ENCODE measurements around the gene MED25.

DNA sequence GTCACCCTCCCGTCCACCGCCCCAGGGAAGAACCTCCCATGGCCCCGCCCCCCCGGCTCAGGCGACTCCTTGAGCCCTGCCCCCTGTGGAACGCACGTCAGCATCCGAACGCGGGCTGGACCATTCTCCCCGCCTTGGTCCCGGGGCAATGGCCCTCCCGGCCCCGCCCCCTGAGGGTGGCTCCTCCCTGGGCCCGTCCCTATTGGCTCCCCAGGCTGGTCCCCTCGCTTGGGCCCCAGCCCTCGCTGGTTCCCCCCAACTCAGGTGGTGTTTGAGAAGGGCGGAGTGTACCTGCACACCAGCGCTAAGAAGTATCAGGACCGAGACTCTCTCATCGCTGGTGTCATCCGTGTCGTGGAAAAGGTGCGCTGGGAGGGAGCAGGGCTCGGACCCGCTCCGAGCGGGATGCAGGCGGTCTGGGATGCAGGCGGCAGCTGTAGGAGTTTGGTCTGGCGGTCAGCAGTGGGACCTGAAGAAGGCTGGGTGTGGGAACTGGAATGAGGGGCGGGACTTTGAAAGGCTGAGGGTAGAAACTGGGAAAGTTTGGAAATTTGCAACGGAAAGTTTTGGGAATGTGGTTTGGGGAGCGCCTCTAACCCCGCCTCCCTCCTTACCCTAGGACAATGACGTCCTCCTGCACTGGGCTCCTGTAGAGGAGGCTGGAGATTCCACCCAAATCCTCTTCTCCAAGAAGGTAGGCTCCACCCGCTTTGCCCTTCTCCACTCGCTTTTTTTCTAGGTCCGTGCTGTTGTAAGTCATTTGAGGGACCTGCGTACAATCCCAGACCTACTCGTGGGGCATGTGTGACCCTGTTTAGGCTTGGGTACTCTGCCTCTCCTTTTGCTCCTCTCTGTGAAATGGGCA, 60.0 kb downstream of the MED25 start:
- TF ChIP-seq, protein P1, sequence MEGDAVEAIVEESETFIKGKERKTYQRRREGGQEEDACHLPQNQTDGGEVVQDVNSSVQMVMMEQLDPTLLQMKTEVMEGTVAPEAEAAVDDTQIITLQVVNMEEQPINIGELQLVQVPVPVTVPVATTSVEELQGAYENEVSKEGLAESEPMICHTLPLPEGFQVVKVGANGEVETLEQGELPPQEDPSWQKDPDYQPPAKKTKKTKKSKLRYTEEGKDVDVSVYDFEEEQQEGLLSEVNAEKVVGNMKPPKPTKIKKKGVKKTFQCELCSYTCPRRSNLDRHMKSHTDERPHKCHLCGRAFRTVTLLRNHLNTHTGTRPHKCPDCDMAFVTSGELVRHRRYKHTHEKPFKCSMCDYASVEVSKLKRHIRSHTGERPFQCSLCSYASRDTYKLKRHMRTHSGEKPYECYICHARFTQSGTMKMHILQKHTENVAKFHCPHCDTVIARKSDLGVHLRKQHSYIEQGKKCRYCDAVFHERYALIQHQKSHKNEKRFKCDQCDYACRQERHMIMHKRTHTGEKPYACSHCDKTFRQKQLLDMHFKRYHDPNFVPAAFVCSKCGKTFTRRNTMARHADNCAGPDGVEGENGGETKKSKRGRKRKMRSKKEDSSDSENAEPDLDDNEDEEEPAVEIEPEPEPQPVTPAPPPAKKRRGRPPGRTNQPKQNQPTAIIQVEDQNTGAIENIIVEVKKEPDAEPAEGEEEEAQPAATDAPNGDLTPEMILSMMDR (conservative IDR thresholded peaks at IDR 0.05) = no peak
- TF ChIP-seq EZH2 (IDR thresholded peaks at IDR 0.05; ENCODE audit: low read depth) = no peak
